ENCODE results near the gene PRAMEF18. TPM values are rescaled to one million over a fixed set of nuclear protein-coding genes. Genes with fewer than 3 reads are reported as not detected.
"Not testable (repeated sequence)": the region's sequence is repeated elsewhere in the genome, so short reads cannot be mapped to it uniquely, and the experiment has no call there.

PRAMEF18 gene, protein sequence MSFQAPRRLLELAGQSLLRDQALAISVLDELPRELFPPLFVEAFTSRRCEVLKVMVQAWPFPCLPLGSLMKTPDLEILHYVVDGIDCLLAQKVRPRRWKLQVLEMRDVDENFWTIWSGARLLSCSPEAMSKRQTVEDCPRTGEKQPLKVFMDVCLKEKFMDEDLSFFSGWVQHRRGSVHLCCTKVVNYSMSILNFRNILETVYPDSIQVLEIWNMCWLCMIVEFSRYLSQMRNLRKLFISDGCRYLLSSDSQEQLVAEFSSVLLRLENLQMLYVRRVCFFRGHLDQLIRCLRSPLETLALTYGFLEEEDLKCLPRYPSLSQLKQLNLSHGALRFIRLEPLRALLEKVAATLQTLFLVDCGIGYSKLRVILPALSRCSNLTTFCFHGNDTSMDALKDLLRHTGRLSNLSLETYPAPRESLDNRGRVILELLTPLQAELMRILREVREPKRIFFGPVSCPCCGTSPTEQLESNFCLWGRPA
- not detected in 2 replicates for total RNA-seq (2014; rRNA removed; shearing (Covaris generic))

DNA sequence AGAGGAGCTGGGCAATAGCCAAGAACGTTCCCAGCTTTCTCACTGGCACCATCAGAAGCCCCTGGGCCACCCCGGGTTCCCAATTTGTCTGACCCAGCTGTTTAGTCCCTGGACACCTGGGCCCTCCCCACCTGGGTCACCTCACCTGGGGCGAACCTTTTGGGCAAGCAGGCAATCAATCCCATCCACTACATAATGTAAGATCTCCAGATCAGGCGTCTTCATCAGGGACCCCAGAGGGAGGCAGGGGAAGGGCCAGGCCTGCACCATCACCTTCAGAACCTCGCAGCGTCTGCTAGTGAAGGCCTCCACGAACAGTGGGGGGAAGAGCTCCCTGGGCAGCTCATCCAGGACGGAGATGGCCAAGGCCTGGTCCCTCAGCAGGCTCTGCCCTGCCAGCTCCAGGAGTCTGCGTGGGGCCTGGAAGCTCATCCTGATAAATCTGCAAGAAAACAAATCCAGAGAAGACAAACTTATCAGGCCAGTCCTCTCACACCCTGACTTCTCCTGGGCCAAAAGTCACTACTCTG is at the start of gene PRAMEF18:
TSS of gene PRAMEF18 (minus strand) at position 480 of the 530 bp plus-strand sequence. CDS start at position 432, 48 bp downstream.
- H3K36me3 ChIP-seq; H3K27ac ChIP-seq; H3K4me3 ChIP-seq; DNase-seq; H3K4me1 ChIP-seq; H3K9me3 ChIP-seq (replicated peaks); H3K27me3 ChIP-seq: not testable (repeated sequence)

DNA sequence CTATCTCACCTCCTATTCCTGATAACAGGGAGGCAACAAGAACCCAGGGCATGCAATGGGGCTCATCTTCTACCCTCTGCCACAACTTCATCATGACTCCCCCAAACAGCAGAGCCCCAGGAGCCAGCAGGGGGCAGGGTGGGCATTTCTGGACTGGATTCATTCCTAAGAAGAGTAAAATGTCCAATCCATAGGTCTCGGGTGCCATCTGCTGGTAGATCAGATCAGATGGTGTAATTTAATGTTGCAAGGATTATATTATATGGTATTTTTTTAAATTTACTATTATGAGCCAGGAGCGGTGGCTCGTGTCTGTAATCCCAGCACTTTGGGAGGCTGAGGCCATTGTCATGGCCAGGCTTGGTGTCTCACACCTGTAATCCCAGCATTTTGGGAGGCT is 39.2 kb upstream of the PRAMEF18 start:
- not testable (repeated sequence) for H3K36me3 ChIP-seq; H3K27ac ChIP-seq; H3K9me3 ChIP-seq (replicated peaks); DNase-seq; H3K4me1 ChIP-seq; H3K27me3 ChIP-seq; H3K4me3 ChIP-seq

DNA sequence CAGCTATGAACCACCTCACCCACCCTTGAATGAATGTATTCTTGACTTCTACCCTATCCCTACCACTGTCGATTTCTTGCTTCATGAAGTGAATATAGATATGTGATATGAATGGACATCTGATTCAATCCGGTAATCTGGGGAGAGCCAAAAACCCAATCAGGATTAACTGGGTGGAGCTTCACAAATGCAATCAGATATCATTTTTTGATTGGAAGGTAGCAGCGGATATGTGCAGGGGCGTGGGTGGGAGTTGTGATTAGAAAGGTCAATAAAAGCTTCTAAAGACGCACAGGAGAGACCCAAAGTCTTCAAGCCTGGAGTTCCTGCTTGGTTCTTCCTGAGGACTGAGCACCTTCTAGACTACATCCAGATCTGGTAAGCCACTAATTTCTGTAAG is 27.9 kb upstream of the PRAMEF18 start, which contains the start of gene PRAMEF5:
TSS of gene PRAMEF5 (plus strand) at position 301 of the 400 bp plus-strand sequence. CDS start 5,071 bp downstream, outside the sequence.
- not testable (repeated sequence) for H3K9me3 ChIP-seq (replicated peaks); DNase-seq; H3K4me3 ChIP-seq; H3K36me3 ChIP-seq; H3K4me1 ChIP-seq; H3K27me3 ChIP-seq; H3K27ac ChIP-seq

GRCh38 chr1:13247122-13247521 is 21.2 kb upstream of the PRAMEF18 start:
- H3K27me3 ChIP-seq; H3K9me3 ChIP-seq (replicated peaks); H3K4me3 ChIP-seq; H3K4me1 ChIP-seq; H3K27ac ChIP-seq; H3K36me3 ChIP-seq; DNase-seq: not testable (repeated sequence)

DNA sequence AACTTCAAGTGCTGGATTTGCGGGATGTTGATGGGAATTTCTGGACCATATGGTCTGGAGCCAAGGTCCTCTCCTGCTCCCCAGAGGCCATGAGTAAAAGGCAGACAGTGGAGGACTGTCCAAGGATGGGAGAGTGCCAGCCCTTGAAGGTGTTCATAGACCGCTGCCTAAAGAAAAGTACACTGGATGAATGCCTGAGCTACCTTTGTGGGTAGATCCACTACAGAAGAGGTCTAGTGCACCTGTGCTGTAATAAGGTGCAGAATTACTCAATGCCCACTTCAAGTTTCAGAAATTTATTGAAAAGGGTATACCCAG is 20.6 kb upstream of the PRAMEF18 start:
- not testable (repeated sequence) for H3K4me1 ChIP-seq; H3K4me3 ChIP-seq; H3K27me3 ChIP-seq; H3K27ac ChIP-seq; H3K36me3 ChIP-seq; DNase-seq; H3K9me3 ChIP-seq (replicated peaks)

GRCh38 chr1:13245841-13246553 is 20.0 kb upstream of the PRAMEF18 start:
- not testable (repeated sequence) for H3K27ac ChIP-seq; H3K27me3 ChIP-seq; DNase-seq; H3K9me3 ChIP-seq (replicated peaks); H3K4me3 ChIP-seq; H3K36me3 ChIP-seq; H3K4me1 ChIP-seq

- not testable (repeated sequence) for H3K27me3 ChIP-seq; H3K9me3 ChIP-seq (replicated peaks)
Observed at GRCh38 chr1:13243536-13244263, 17.7 kb upstream of the PRAMEF18 start.

DNA sequence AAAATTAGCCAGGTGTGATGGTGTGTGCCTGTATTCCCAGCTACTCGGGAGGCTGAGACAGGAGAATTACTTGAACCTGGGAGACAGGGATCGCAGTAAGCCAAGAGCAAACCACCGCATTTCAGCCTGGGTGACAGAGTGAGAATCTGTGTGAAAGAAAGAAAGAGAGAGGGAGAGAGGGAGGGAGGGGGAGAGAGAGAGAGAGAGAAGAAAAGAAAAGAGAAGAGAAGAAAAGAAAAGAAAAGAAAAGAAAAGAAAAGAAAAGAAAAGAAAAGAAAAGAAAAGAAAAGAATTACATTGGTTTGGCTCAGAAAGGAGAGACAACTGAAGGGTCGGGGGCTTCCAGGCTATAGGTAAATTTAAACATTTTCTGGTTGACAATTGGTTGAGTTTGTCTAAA is 13.7 kb upstream of the PRAMEF18 start:
- not testable (repeated sequence) for DNase-seq; H3K27ac ChIP-seq; H3K4me1 ChIP-seq; H3K9me3 ChIP-seq (replicated peaks); H3K4me3 ChIP-seq; H3K36me3 ChIP-seq
- H3K27me3 ChIP-seq: peaks cover 20% of the 10 kb centered on the region

More at GRCh38 chr1:13243536-13244263, 17.7 kb upstream of the PRAMEF18 start:
- H3K36me3 ChIP-seq, H3K4me1 ChIP-seq, H3K27ac ChIP-seq, H3K4me3 ChIP-seq, DNase-seq: not testable (repeated sequence)

DNA sequence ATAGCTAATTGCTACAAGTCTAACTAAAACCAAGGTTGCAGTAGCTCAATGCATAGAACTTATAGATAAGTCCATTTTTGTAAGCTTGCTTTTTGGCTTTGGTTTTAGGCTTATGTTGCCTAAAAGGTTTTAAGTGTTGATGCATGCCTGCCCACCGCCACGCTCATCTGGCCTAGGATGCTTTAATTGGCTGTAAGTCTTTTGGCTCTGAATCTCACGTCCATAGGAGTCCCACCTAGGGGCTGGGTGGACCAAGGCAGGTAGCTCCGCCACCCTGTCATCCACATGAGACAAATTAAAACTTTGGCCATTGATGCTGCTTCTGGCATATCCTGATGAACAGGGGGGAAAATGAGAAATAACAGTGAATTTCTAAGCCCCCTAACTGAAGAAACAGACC is 11.6 kb upstream of the PRAMEF18 start:
- H3K27ac ChIP-seq; H3K4me1 ChIP-seq; H3K4me3 ChIP-seq; DNase-seq; H3K36me3 ChIP-seq; H3K9me3 ChIP-seq (replicated peaks): not testable (repeated sequence)
- H3K27me3 ChIP-seq: peaks cover 17% of the 10 kb centered on the region

DNA sequence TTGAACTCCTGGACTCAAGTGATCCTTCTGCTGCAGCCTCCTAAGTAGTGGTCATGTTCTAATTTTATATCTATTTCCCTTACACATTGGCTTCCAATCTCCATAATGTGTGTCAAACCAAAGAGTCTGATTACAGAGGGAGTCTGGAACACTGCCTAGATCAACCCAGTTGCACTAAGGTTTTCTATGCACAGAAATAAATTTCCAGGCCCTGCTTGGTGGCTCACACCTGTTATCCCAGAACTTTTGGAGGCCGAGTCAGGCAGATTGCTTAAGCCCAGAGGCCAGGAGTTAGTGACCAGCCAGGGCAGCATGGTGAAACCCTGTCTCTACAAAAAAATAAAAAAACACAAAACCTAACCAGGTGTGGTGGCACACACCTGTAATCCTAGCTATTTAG is 8.1 kb upstream of the PRAMEF18 start:
- H3K36me3 ChIP-seq; H3K9me3 ChIP-seq (replicated peaks); H3K4me1 ChIP-seq; H3K27ac ChIP-seq; H3K4me3 ChIP-seq: not testable (repeated sequence)
- peaks cover 14% of the 10 kb centered on the region for H3K27me3 ChIP-seq
- DNase-seq: peak in 1 of 2 experiments; percentile 13

DNA sequence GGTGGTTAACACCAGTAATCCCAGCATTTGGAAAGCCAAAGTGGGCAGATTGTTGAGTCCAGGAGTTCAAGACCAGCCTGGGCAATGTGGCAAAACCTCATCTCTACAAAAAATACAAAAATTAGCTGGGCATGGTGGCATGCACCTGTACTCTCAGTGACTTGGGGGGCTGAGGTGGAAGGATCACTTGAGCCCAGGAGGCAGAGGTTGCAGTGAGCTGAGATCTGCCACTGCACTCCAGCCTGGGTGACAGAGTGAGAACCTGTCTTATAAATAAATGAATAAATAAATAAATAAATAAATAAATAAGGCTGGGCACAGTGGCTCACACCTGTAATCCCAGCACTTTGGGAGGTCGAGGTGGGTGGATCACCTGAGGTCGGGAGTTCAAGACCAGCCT is 6.1 kb upstream of the PRAMEF18 start:
- DNase-seq; H3K4me1 ChIP-seq; H3K27ac ChIP-seq; H3K9me3 ChIP-seq (replicated peaks); H3K36me3 ChIP-seq; H3K4me3 ChIP-seq; H3K27me3 ChIP-seq: not testable (repeated sequence)

DNA sequence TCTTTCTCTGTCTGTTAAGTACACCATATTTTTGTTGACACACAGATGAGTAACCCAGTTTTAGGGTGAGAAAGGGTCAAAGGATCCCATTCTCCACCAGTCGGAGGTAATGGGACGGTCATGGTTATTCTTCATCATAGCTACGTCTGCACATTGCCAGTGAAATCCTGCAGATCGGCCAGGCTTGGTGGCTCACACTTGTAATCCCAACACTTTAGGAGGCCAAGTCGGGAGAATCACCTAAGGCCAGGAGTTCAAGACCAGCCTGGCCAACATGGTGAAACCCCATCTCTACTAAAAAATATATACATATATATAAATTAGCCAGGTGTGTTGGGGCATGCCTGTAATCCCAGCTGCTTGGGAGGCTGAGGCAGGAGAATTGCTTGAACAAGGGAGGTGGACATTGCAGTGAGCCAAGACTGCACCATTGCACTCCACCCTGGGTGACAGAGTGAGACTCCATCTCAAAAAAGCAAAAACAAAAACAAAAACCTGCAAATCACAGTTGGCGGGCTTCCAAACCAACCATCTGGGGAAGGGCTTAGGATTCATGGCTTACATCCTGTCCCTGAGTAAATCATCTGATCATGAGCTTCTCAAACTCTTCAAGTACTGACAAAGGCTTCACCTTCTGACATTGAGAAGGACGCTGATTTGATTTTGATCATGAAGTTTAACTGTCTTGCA is 5.3 kb upstream of the PRAMEF18 start:
- H3K36me3 ChIP-seq; H3K4me1 ChIP-seq; H3K27ac ChIP-seq; DNase-seq; H3K9me3 ChIP-seq (replicated peaks); H3K4me3 ChIP-seq; H3K27me3 ChIP-seq: not testable (repeated sequence)

GRCh38 chr1:13230601-13231000 is 4.6 kb upstream of the PRAMEF18 start:
- H3K27ac ChIP-seq; H3K27me3 ChIP-seq; H3K4me1 ChIP-seq; H3K9me3 ChIP-seq (replicated peaks); H3K4me3 ChIP-seq; H3K36me3 ChIP-seq; DNase-seq: not testable (repeated sequence)

GRCh38 chr1:13230096-13230495 is 4.1 kb upstream of the PRAMEF18 start:
- not testable (repeated sequence) for H3K4me1 ChIP-seq; H3K36me3 ChIP-seq; H3K4me3 ChIP-seq; H3K27me3 ChIP-seq; DNase-seq; H3K9me3 ChIP-seq (replicated peaks); H3K27ac ChIP-seq

All from SJCRH30 (cell line).